BLaER1 (cell line): ENCODE data around the gene MAP3K4.

ENCODE experiments used
- H3K27ac ChIP-seq: shearing (Covaris generic); formaldehyde crosslinking; 2 replicates; pipeline ENCODE4 v1.8.1; 2022
- H3K27me3 ChIP-seq: shearing (Covaris generic); formaldehyde crosslinking; 2 replicates; pipeline ENCODE4 v1.8.1; 2022
- H3K36me3 ChIP-seq: shearing (Covaris generic); formaldehyde crosslinking; 2 replicates; pipeline ENCODE4 v1.8.1; 2022
- H3K4me1 ChIP-seq: shearing (Covaris generic); formaldehyde crosslinking; 2 replicates; pipeline ENCODE4 v1.8.1; 2022
- H3K4me2 ChIP-seq: shearing (Covaris generic); formaldehyde crosslinking; 2 replicates; pipeline ENCODE4 v1.8.1; 2022
- H3K4me3 ChIP-seq: shearing (Covaris generic); formaldehyde crosslinking; 2 replicates; pipeline ENCODE4 v1.8.1; 2022
- H3K9ac ChIP-seq: shearing (Covaris generic); formaldehyde crosslinking; 2 replicates; pipeline ENCODE4 v1.8.1; 2022
- H3K9me3 ChIP-seq: shearing (Covaris generic); formaldehyde crosslinking; 2 replicates; pipeline ENCODE4 v1.8.1; 2022
- H4K20me1 ChIP-seq: shearing (Covaris generic); formaldehyde crosslinking; 2 replicates; pipeline ENCODE4 v1.8.1; 2022
- Cebpa-rat ChIP-seq: shearing (Covaris generic); IDR thresholded peaks from 2 replicates; pipeline ENCODE4 v1.8.1; 2022

MAP3K4 gene

DNA sequence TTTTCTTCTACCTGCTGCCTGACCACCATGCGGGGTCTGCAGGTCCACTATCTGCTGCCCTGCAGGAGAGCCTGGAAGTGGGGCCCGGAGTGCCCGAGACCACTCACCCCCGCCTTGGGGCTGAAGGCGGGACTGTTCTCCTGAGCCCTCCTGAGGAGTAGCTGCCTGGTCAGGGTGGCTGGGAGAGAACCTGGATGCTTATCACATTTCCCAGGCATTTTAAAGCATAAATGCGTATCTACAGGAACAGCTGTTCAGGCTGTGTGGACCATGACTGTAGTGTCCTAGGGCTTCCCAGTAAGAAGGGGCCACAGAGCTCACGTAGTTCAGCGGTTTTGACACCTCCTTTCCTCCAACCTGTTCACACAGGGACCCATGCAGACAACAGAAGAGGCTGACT is 159.0 kb downstream of the MAP3K4 start:
- Histone ChIP-seq H4K20me1 (no peaks in the 10 kb centered on the region), H3K9me3 (no peaks in the 10 kb centered on the region), H3K4me1 (peaks cover under 1% of the 10 kb centered on the region; the same call in 1 of the 2 replicates), H3K9ac (no peak overlapping the region), H3K36me3 (peaks cover 70% of the 10 kb centered on the region), H3K27me3 (no peaks in the 10 kb centered on the region), H3K27ac (no peak overlapping the region), H3K4me3 (no peak overlapping the region), H3K4me2 (no peak overlapping the region)
- no peak for TF ChIP-seq Cebpa-rat

DNA sequence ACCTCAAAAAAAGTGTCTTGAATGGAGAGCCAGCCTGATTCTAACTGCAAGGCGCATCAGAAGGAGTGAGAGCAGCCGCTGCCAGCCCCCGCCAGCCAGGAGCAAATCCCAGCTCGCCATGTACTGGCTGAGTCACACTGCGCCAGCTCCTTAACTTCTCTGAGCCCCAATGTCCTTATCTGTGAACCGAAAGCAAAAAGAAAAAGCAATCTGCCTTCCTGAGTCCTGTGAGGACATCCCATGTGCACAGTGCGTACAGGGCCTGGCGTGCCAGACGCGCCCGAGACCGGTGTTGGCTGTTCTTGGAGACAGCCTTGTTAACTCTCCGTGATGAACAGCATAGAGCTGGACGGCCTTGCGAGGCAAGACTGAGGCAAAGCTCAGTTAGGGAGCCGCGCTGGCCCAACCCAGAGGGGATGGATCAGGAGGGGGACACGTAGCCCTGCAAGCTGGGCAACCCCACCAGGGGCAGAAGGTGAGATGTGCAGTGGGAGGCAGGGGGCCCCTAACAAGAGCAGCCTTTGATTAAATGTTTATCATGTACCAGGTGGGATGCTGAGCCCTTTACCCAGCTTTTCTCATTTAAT is 159.6 kb downstream of the MAP3K4 start:
- Histone ChIP-seq H3K9me3 (no peaks in the 10 kb centered on the region), H3K36me3 (peaks cover 70% of the 10 kb centered on the region), H3K4me1 (no peaks in the 10 kb centered on the region), H4K20me1 (no peaks in the 10 kb centered on the region), H3K4me2 (no peak overlapping the region), H3K9ac (no peak overlapping the region), H3K4me3 (no peak overlapping the region), H3K27ac (no peak overlapping the region), H3K27me3 (no peaks in the 10 kb centered on the region)
- no peak for TF ChIP-seq Cebpa-rat

DNA sequence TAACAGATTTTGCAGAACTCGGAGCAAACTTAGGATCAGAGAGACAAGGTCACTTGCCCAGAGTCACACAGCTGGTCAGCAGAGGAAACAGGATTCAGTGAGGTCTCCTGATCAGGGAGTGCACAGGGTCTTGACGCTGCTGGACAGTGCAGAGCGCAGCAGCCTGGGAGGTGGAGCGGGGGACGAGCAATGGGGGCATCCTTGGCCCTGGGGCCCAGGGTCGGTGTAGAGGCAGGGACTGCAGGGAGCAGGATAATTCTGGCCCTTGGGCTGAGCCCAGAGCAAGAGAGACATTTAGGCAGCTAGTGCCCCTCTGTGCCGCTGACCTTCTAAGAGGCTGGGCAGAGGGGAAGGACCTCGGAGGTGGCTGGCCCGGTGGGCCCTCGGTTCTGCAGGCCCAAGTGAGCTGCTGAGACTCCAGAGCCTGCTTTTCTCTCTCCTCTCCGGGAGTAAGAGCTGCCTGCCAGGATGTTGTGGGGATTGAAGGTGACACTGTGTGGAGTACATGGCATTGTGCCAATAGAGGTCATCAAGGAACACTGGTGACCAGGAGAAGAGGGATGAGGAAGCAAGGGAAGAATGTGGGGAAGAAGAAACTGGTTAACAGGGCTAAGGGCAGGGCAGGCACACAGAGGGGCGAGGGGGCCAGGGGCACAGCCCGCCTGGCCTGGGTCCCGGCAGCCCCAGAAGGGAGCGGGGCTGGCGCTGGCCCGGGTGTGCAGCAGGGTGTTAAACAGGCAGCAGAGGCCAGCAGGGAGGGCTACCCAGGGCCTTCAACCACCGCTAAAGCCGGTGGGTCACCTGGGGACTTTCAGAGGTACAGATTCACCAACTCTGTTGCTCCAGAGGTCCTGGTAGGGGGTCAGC is 160.3 kb downstream of the MAP3K4 start:
- Histone ChIP-seq H3K9ac (no peak overlapping the region), H3K4me2 (no peak overlapping the region), H3K27ac (peak overlapping the region; percentile 49; the same call in 1 of the 2 replicates), H3K4me1 (no peaks in the 10 kb centered on the region), H4K20me1 (no peaks in the 10 kb centered on the region), H3K27me3 (no peaks in the 10 kb centered on the region), H3K9me3 (peaks cover 5% of the 10 kb centered on the region), H3K4me3 (no peak overlapping the region), H3K36me3 (peaks cover 63% of the 10 kb centered on the region)
- no peak for TF ChIP-seq Cebpa-rat

DNA sequence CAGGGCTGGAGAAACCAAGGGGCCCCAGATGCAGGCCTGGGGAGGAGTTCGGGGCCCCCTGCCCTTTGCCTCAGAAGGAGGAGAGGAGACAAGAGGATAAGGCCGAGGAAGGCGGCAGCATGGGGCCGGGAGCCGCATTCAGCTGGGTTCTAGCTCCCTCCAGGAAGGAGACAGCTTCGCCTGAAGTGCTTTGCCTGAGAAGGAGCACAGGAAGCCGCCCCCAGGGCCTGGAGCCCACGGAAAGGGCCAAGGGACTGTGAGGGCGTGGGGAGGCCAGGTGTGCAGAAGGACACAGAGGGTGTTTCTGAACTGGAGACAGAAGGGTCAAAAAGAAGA is 160.9 kb downstream of the MAP3K4 start:
- Histone ChIP-seq H3K27me3 (no peaks in the 10 kb centered on the region), H4K20me1 (no peaks in the 10 kb centered on the region), H3K27ac (peak overlapping the region; percentile 49; the same call in 1 of the 2 replicates), H3K4me3 (no peak overlapping the region), H3K9ac (no peak overlapping the region), H3K9me3 (peaks cover 11% of the 10 kb centered on the region), H3K4me2 (no peak overlapping the region), H3K4me1 (no peaks in the 10 kb centered on the region), H3K36me3 (peaks cover 66% of the 10 kb centered on the region)
- no peak for TF ChIP-seq Cebpa-rat

DNA sequence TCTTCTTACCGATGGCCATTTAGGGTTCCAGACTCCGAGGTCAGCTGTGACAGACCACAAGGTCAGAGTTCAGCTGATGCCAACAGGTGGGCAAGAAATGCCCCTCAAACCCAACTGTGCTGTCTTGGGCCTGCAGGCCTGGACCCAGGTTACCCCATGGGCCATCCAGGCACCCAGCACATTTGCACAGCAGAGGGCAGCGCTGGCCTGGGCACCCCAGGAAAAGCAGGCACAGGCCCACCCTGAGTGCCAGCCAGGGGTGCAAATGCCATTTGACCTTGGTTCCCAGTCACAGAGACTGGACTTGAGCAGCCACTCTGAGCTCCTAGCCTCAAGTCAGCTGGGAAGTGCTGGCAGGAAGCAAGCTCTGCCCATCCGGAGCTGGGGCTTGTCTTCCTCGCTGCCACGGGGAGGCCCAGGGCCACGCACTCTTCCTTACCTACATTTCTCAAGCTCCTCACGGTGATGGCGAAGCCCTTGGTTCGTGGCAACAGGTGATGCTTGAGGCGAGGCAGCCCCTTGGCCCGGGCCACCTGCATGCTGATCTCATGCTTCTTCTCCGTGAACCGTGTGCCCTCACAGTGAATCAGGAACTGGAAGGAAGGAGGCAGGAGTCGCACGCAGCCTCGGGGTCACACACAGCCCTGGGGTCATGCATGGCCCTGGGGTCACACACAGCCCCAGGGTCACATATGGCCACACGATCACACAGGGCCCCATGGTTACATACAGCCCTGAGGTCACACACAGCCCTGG is 161.5 kb downstream of the MAP3K4 start:
- no peak overlapping the region for H3K4me2 ChIP-seq
- peaks cover 66% of the 10 kb centered on the region for H3K36me3 ChIP-seq
- peaks cover 15% of the 10 kb centered on the region for H3K9me3 ChIP-seq
- H4K20me1 ChIP-seq: no peaks in the 10 kb centered on the region
- H3K27me3 ChIP-seq: no peaks in the 10 kb centered on the region
- H3K4me3 ChIP-seq: no peak overlapping the region
- H3K9ac ChIP-seq: no peak overlapping the region
- TF ChIP-seq Cebpa-rat: no peak
- H3K27ac ChIP-seq: peak overlapping the region; percentile 49; the same call in 1 of the 2 replicates
- no peaks in the 10 kb centered on the region for H3K4me1 ChIP-seq

DNA sequence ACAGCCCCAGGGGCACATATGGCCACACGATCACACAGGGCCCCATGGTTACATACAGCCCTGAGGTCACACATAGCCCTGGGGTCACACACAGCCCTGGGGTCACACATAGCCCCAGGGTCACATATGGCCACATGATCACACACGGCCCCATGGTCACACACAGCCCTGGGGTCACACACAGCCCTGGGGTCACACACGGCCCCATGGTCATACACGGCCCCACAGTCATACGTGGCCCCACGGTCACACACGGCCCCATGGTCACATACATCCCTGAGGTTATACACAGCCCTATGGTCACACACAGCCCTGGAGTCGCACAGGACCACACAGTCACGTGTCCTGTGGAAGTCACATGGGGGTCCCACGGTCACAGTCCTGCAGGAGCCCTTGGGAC is 162.2 kb downstream of the MAP3K4 start:
- no peaks in the 10 kb centered on the region for H4K20me1 ChIP-seq
- peaks cover 15% of the 10 kb centered on the region for H3K9me3 ChIP-seq
- H3K4me2 ChIP-seq: no peak overlapping the region
- H3K4me1 ChIP-seq: no peaks in the 10 kb centered on the region
- H3K4me3 ChIP-seq: no peak overlapping the region
- peaks cover 68% of the 10 kb centered on the region for H3K36me3 ChIP-seq
- H3K9ac ChIP-seq: no peak overlapping the region
- TF ChIP-seq Cebpa-rat: no peak
- no peak overlapping the region for H3K27ac ChIP-seq
- H3K27me3 ChIP-seq: no peaks in the 10 kb centered on the region

DNA sequence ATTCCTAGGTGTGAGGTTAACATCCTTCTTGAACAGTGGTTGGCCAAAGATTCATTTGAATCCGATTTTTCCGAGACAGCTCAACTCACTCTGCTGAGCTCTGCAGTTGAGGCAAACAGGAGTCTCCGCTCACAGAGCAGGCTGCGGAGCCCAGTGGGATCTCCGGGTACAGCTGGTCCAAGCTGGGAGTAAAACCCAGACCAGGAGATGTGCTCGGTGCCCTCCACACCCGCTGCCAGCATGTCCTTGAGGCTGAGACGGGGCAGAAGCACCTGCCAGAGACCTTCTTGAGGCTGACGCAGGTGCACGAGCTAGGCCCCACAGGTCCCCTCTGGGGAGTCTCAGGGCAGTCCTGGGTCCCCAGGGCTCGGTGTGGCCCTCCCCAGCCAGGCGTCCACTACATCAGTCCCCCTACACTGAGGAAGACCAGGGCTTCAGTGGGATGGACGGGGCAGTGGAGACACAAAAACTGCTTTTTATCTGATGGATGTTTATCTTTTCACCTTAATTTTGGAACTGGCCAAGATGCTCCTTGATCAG is 163.3 kb downstream of the MAP3K4 start:
- H3K9me3 ChIP-seq: peaks cover 15% of the 10 kb centered on the region
- H3K4me1 ChIP-seq: no peaks in the 10 kb centered on the region
- H3K27ac ChIP-seq: no peak overlapping the region
- no peak overlapping the region for H3K4me3 ChIP-seq
- peaks cover 74% of the 10 kb centered on the region for H3K36me3 ChIP-seq
- no peak for TF ChIP-seq Cebpa-rat
- no peaks in the 10 kb centered on the region for H4K20me1 ChIP-seq
- H3K27me3 ChIP-seq: no peaks in the 10 kb centered on the region
- H3K9ac ChIP-seq: no peak overlapping the region
- no peak overlapping the region for H3K4me2 ChIP-seq

DNA sequence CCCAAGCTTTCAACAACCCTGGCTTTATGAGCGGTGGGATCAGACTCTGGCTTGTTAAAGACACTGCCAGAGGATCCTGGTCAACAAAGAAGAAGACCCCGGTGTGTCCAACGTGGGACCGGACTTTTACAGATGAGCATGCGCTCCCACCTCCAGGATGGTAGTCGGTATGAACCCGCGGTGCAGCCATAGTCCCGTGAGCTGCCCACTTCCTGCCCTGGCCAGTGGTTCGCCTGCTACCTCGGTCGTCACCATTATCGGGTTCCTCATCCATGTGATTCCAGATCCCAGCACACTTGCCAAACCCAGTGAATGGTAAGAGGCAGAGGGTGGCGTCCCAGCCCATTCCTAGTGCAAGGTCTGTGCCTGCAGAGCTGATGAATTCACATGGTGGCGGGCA is 169.6 kb downstream of the MAP3K4 start:
- Histone ChIP-seq H3K36me3 (peaks cover 73% of the 10 kb centered on the region), H3K9ac (no peak overlapping the region), H3K4me2 (no peak overlapping the region), H3K27ac (no peak overlapping the region), H3K27me3 (no peaks in the 10 kb centered on the region), H3K4me3 (no peak overlapping the region), H4K20me1 (no peaks in the 10 kb centered on the region), H3K9me3 (peaks cover 15% of the 10 kb centered on the region), H3K4me1 (peaks cover 41% of the 10 kb centered on the region)
- no peak for TF ChIP-seq Cebpa-rat

DNA sequence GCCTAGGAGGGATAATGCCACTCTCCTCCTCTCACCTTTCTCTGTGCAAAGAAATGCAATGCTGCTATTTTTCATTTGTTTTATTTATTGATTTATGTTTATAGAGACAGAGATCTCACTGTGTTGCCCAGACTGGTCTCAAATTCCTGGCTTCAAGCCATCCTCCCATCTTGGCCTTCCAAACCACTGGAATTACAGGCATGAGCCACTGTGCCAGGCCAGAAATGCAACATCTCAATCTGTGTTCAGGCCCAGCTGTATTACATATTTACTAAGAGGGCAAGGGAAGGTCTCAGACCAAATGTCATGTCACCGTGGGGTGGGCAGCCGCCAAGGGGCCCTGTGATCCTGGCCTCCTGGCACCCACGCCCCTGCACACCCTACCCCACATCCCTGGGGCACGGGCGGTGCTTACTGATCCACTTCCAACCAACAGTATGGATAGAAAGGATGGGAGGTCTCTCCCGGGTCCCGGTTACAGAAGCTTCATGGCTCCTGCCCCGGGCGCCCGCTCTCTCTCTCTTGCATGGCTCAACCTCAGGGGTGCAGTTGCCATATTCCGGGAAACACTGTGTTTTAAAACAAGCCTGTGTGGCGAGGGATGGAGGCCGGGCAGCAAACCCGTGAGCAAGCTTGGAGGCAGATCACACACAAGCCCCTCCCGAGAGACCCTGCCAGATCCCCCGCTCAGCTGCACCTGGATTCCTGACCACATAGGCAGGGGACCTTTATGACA is 170.5 kb downstream of the MAP3K4 start:
- TF ChIP-seq Cebpa-rat: no peak
- Histone ChIP-seq H4K20me1 (no peaks in the 10 kb centered on the region), H3K9me3 (peaks cover 8% of the 10 kb centered on the region), H3K27ac (peak overlapping the region; percentile 15; the same call in 1 of the 2 replicates), H3K4me2 (peak overlapping the region; percentile 75), H3K4me1 (peaks cover 41% of the 10 kb centered on the region), H3K27me3 (no peaks in the 10 kb centered on the region), H3K9ac (no peak overlapping the region), H3K36me3 (peaks cover 74% of the 10 kb centered on the region), H3K4me3 (no peak overlapping the region)
